ENCODE results near the gene RTN4IP1.

RTN4IP1 gene

GRCh38 chr6:106581468-106581867, 47.8 kb downstream of the RTN4IP1 start:
- Histone ChIP-seq H3K4me3 (ENCODE audit: extremely low read depth, insufficient read depth, low read length, poor library complexity, severe bottlenecking) (no peak overlapping the region), H3K27ac (ENCODE audit: low read depth, low read length, severe bottlenecking) (no peak overlapping the region), H3K9me3 (ENCODE audit: control insufficient read depth, low read length) (no peaks in the 10 kb centered on the region), H3K4me1 (ENCODE audit: control insufficient read depth, insufficient read depth, low read length, poor library complexity, severe bottlenecking) (peaks cover 2% of the 10 kb centered on the region), H3K36me3 (ENCODE audit: control insufficient read depth, insufficient read depth, low read length) (no peaks in the 10 kb centered on the region)
- WGBS, 2 experiments (ENCODE audit: insufficient coverage in 2 of 2), result 89 to 92% methylated on average over 1 of the region's 1 CpG

DNA sequence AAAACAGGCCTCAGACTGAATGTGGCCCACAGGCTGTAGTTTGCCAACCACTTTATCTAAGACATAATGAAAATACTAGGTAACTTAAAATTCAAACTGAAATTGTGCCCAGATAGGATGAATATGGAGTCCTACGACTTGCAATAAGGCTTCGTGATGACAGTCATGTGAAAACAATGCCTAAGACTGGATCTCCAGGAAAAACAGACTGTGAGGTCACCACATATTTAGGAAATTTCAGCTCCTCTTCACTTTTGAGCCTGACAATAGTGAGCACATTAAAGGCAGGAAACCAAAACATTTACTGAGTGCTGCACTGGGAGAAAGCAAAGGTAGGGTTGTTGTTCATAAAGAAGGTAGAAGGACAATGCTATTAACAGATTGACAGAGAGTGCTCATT, 50.0 kb downstream of the RTN4IP1 start:
- no peaks in the 10 kb centered on the region for H3K36me3 ChIP-seq (ENCODE audit: control insufficient read depth, insufficient read depth, low read length)
- H3K27ac ChIP-seq (ENCODE audit: low read depth, low read length, severe bottlenecking), result no peak overlapping the region
- no peak overlapping the region for H3K4me3 ChIP-seq (ENCODE audit: extremely low read depth, insufficient read depth, low read length, poor library complexity, severe bottlenecking)
- no peaks in the 10 kb centered on the region for H3K9me3 ChIP-seq (ENCODE audit: control insufficient read depth, low read length)
- peaks cover 13% of the 10 kb centered on the region for H3K4me1 ChIP-seq (ENCODE audit: control insufficient read depth, insufficient read depth, low read length, poor library complexity, severe bottlenecking)
- WGBS, 2 experiments (ENCODE audit: insufficient coverage in 2 of 2), result 84 to 87% methylated on average over 2 of the region's 2 CpGs

- WGBS, 2 experiments (ENCODE audit: insufficient coverage in 2 of 2), result 83 to 87% methylated on average over 12 to 16 of the region's 16 CpGs
- Histone ChIP-seq H3K4me3 (ENCODE audit: extremely low read depth, insufficient read depth, low read length, poor library complexity, severe bottlenecking) (no peak overlapping the region), H3K9me3 (ENCODE audit: control insufficient read depth, low read length) (no peaks in the 10 kb centered on the region), H3K36me3 (ENCODE audit: control insufficient read depth, insufficient read depth, low read length) (no peaks in the 10 kb centered on the region), H3K27ac (ENCODE audit: low read depth, low read length, severe bottlenecking) (peak overlapping the region; percentile 62), H3K4me1 (ENCODE audit: control insufficient read depth, insufficient read depth, low read length, poor library complexity, severe bottlenecking) (peaks cover 14% of the 10 kb centered on the region)
Measured at GRCh38 chr6:106574741-106575458, 54.4 kb downstream of the RTN4IP1 start.

GRCh38 chr6:106572875-106573585, 56.3 kb downstream of the RTN4IP1 start:
- Histone ChIP-seq H3K36me3 (ENCODE audit: control insufficient read depth, insufficient read depth, low read length) (no peaks in the 10 kb centered on the region), H3K9me3 (ENCODE audit: control insufficient read depth, low read length) (no peaks in the 10 kb centered on the region), H3K4me1 (ENCODE audit: control insufficient read depth, insufficient read depth, low read length, poor library complexity, severe bottlenecking) (peaks cover 12% of the 10 kb centered on the region), H3K4me3 (ENCODE audit: extremely low read depth, insufficient read depth, low read length, poor library complexity, severe bottlenecking) (no peak overlapping the region), H3K27ac (ENCODE audit: low read depth, low read length, severe bottlenecking) (no peak overlapping the region)
- 89 to 92% methylated on average over 6 of the region's 6 CpGs for WGBS, 2 experiments (ENCODE audit: insufficient coverage in 2 of 2)

GRCh38 chr6:106572436-106572835, 56.9 kb downstream of the RTN4IP1 start:
- no peaks in the 10 kb centered on the region for H3K9me3 ChIP-seq (ENCODE audit: control insufficient read depth, low read length)
- 78 to 79% methylated on average over 5 of the region's 5 CpGs for WGBS, 2 experiments (ENCODE audit: insufficient coverage in 2 of 2)
- H3K27ac ChIP-seq (ENCODE audit: low read depth, low read length, severe bottlenecking), result no peak overlapping the region
- no peak overlapping the region for H3K4me3 ChIP-seq (ENCODE audit: extremely low read depth, insufficient read depth, low read length, poor library complexity, severe bottlenecking)
- H3K36me3 ChIP-seq (ENCODE audit: control insufficient read depth, insufficient read depth, low read length), result no peaks in the 10 kb centered on the region
- peaks cover 12% of the 10 kb centered on the region for H3K4me1 ChIP-seq (ENCODE audit: control insufficient read depth, insufficient read depth, low read length, poor library complexity, severe bottlenecking)

GRCh38 chr6:106569428-106569827, 59.9 kb downstream of the RTN4IP1 start:
- H3K4me3 ChIP-seq (ENCODE audit: extremely low read depth, insufficient read depth, low read length, poor library complexity, severe bottlenecking), result no peak overlapping the region
- H3K4me1 ChIP-seq (ENCODE audit: control insufficient read depth, insufficient read depth, low read length, poor library complexity, severe bottlenecking), result peaks cover 3% of the 10 kb centered on the region
- no peaks in the 10 kb centered on the region for H3K36me3 ChIP-seq (ENCODE audit: control insufficient read depth, insufficient read depth, low read length)
- H3K9me3 ChIP-seq (ENCODE audit: control insufficient read depth, low read length), result no peaks in the 10 kb centered on the region
- H3K27ac ChIP-seq (ENCODE audit: low read depth, low read length, severe bottlenecking), result no peak overlapping the region
- 88 to 100% methylated on average over 3 of the region's 4 CpGs for WGBS, 2 experiments (ENCODE audit: insufficient coverage in 2 of 2)

GRCh38 chr6:106568530-106568929, 60.8 kb downstream of the RTN4IP1 start:
- Histone ChIP-seq H3K36me3 (ENCODE audit: control insufficient read depth, insufficient read depth, low read length) (no peaks in the 10 kb centered on the region), H3K4me1 (ENCODE audit: control insufficient read depth, insufficient read depth, low read length, poor library complexity, severe bottlenecking) (no peaks in the 10 kb centered on the region), H3K4me3 (ENCODE audit: extremely low read depth, insufficient read depth, low read length, poor library complexity, severe bottlenecking) (no peak overlapping the region), H3K27ac (ENCODE audit: low read depth, low read length, severe bottlenecking) (no peak overlapping the region), H3K9me3 (ENCODE audit: control insufficient read depth, low read length) (no peaks in the 10 kb centered on the region)
- 89 to 96% methylated on average over 2 of the region's 2 CpGs for WGBS, 2 experiments (ENCODE audit: insufficient coverage in 2 of 2)

DNA sequence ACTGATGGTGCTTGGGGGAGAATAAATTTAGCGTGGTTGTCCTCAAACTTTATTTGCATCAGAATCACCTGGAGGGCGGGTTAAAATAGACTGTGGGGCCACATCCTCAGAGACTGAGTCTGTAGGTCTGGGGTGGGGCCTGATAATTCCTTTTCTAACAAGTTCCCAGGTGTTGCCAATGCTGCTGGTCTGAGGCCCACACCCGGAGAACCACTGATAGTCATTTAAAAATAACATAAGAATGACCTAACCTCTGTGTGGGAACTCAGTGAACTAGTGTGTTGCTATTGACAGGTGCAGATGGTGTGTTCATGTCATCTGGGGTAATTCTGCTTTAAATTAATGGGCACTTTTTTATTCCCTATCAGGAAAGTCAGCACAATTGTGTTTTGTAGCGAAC, 64.8 kb downstream of the RTN4IP1 start:
- Histone ChIP-seq H3K4me1 (ENCODE audit: control insufficient read depth, insufficient read depth, low read length, poor library complexity, severe bottlenecking) (peaks cover 5% of the 10 kb centered on the region), H3K4me3 (ENCODE audit: extremely low read depth, insufficient read depth, low read length, poor library complexity, severe bottlenecking) (no peak overlapping the region), H3K27ac (ENCODE audit: low read depth, low read length, severe bottlenecking) (no peak overlapping the region), H3K36me3 (ENCODE audit: control insufficient read depth, insufficient read depth, low read length) (no peaks in the 10 kb centered on the region), H3K9me3 (ENCODE audit: control insufficient read depth, low read length) (no peaks in the 10 kb centered on the region)
- WGBS, 2 experiments (ENCODE audit: insufficient coverage in 2 of 2), result 100% methylated on average over 1 of the region's 4 CpGs; no CpG with 5 or more reads in 1 of the 2 experiments

- Histone ChIP-seq H3K36me3 (ENCODE audit: control insufficient read depth, insufficient read depth, low read length) (no peaks in the 10 kb centered on the region), H3K9me3 (ENCODE audit: control insufficient read depth, low read length) (no peaks in the 10 kb centered on the region), H3K27ac (ENCODE audit: low read depth, low read length, severe bottlenecking) (no peak overlapping the region), H3K4me1 (ENCODE audit: control insufficient read depth, insufficient read depth, low read length, poor library complexity, severe bottlenecking) (peaks cover 5% of the 10 kb centered on the region), H3K4me3 (ENCODE audit: extremely low read depth, insufficient read depth, low read length, poor library complexity, severe bottlenecking) (no peak overlapping the region)
- 76 to 87% methylated on average over 1 to 2 of the region's 2 CpGs for WGBS, 2 experiments (ENCODE audit: insufficient coverage in 2 of 2)
Measured at GRCh38 chr6:106563614-106564013, 65.7 kb downstream of the RTN4IP1 start.

GRCh38 chr6:106561686-106562405, 67.5 kb downstream of the RTN4IP1 start:
- no peak overlapping the region for H3K4me3 ChIP-seq (ENCODE audit: extremely low read depth, insufficient read depth, low read length, poor library complexity, severe bottlenecking)
- no peak overlapping the region for H3K27ac ChIP-seq (ENCODE audit: low read depth, low read length, severe bottlenecking)
- WGBS, 2 experiments (ENCODE audit: insufficient coverage in 2 of 2), result 82 to 93% methylated on average over 3 of the region's 6 CpGs
- H3K9me3 ChIP-seq (ENCODE audit: control insufficient read depth, low read length), result no peaks in the 10 kb centered on the region
- no peaks in the 10 kb centered on the region for H3K36me3 ChIP-seq (ENCODE audit: control insufficient read depth, insufficient read depth, low read length)
- H3K4me1 ChIP-seq (ENCODE audit: control insufficient read depth, insufficient read depth, low read length, poor library complexity, severe bottlenecking), result peaks cover 5% of the 10 kb centered on the region

Data from mesodermal cell (in vitro differentiated cells).